H1 (cell line): ENCODE results near the gene ZNF134. TPM values are rescaled to one million over a fixed set of nuclear protein-coding genes. Genes with fewer than 3 reads are reported as not detected.

Experiments
- ASH2L ChIP-seq: fragments of 200-600, 300-600 bp; sonication (generic); IDR thresholded peaks from one replicate; pipeline ENCODE4 v1.7.1; 2017; ENCODE audit warnings: low read length
- BRCA1 ChIP-seq: IDR thresholded peaks from 2 replicates; pipeline ENCODE4 v1.6.1; 2012; ENCODE audit warnings: low read depth, low read length, improper control_type of control experiment
- CHD2 ChIP-seq: IDR thresholded peaks from 2 replicates; pipeline ENCODE4 v1.6.1; 2012; ENCODE audit warnings: low read length, improper control_type of control experiment
- CHD7 ChIP-seq: fragments of 300-600 bp; sonication (generic); IDR thresholded peaks from 2 replicates; pipeline ENCODE4 v1.7.1; 2012; ENCODE audit warnings: low read length, moderate library complexity, mild to moderate bottlenecking, inconsistent platforms; ENCODE audit not compliant: insufficient replicate concordance
- CREB1 ChIP-seq: IDR thresholded peaks from 2 replicates; pipeline ENCODE4 v1.6.1; 2012; ENCODE audit warnings: inconsistent platforms
- KDM4A ChIP-seq: IDR thresholded peaks from one replicate; pipeline ENCODE4 v1.7.1; 2012; ENCODE audit warnings: low read depth, mild to moderate bottlenecking, moderate library complexity, low read length, inconsistent platforms; ENCODE audit not compliant: severe bottlenecking
- SAP30 ChIP-seq: fragments of 300-600 bp; sonication (generic); IDR thresholded peaks from 2 replicates; pipeline ENCODE4 v1.7.1; 2012; ENCODE audit warnings: low read length, moderate library complexity, mild to moderate bottlenecking, inconsistent platforms; ENCODE audit not compliant: insufficient read depth, insufficient replicate concordance
- SIX5 ChIP-seq: IDR thresholded peaks from 2 replicates; pipeline ENCODE4 v1.6.1; 2011; ENCODE audit warnings: mild to moderate bottlenecking, low read depth, low read length
- SP1 ChIP-seq: IDR thresholded peaks from 2 replicates; pipeline ENCODE4 v1.6.1; 2011; ENCODE audit warnings: low read depth, low read length
- SP4 ChIP-seq: IDR thresholded peaks from 2 replicates; pipeline ENCODE4 v1.6.1; 2012; ENCODE audit warnings: low read length, inconsistent platforms
- TAF1 ChIP-seq: IDR thresholded peaks from 2 replicates; pipeline ENCODE4 v1.6.1; 2011; ENCODE audit warnings: mild to moderate bottlenecking, low read depth, low read length
- polyA plus RNA-seq, 7 experiments: library from polyadenylated mRNA; depleted of rRNA in 3 of 7; stranded (reverse) in 5 of 7; unstranded in 2 of 7; fragments of >200 nt in 5 of 7; fragments of 200-250 nt in 2 of 7; gene quantifications; 1 replicate in 5 of 7; 2 replicates in 1 of 7; 4 replicates in 1 of 7; pipeline versions ENCODE4 v1.2.1 to v1.2.3, GENCODE V29; 2011 to 2013; ENCODE audit warnings: missing spikeins in 2 of 7, mixed read lengths in 2 of 7
- total RNA-seq: library from RNA; stranded (reverse); fragmentation: NEBNext Ultra II Directional; extraction: Animal tissue kit (Norgen Biotek cat#: 25700); gene quantifications from 2 replicates; pipeline ENCODE4 v1.2.1, GENCODE V29; 2021

ZNF134 gene
- total and polyA plus RNA-seq, 2 of the 8 experiments (the other 6 are each of a cell fraction or from before 2014, with no cell fraction given): 16.6 to 54.6 TPM

GRCh38 chr19:57599761-57600383 lies 14.2 kb upstream of the ZNF134 start, which contains the start of gene ZNF530 (continued):
- TF ChIP-seq CHD7: no peak
- TF ChIP-seq SIX5: peak; percentile 86
- TF ChIP-seq CREB1: peak; percentile 66; the same call in 1 of the 2 replicates
- TF ChIP-seq KDM4A: peak; percentile 97
- TF ChIP-seq SAP30: peak; percentile 79
- TF ChIP-seq CHD2: peak; percentile 76; the same call in 1 of the 2 replicates
- peak; percentile 26; the same call in 1 of the 2 replicates for TF ChIP-seq TAF1
- no peak for TF ChIP-seq SP4
- peak; percentile 88 for TF ChIP-seq SP1
- TF ChIP-seq BRCA1: no peak
- TF ChIP-seq ASH2L: peak; percentile 79
- TF ChIP-seq, all 59 proteins: peak for 13
